Pons (tissue), 1 donor: Measurements from ENCODE around the gene CASP9.
"Not testable (repeated sequence)": the region's sequence is repeated elsewhere in the genome, so short reads cannot be mapped to it uniquely, and the experiment has no call there.

Experiments
- DNase-seq: peaks from one replicate; pipeline ENCODE4 v3.0.0-alpha.2; 2016; ENCODE audit warnings: low spot score

Gene CASP9

GRCh38 chr1:15525050-15526020, 1.3 kb upstream of the CASP9 start:
- DNase-seq, result peak; percentile 66

GRCh38 chr1:15524283-15525049, 451 bp upstream of the CASP9 start:
- DNase-seq, result peak; percentile 99

- peak; percentile 72 for DNase-seq
Measured at GRCh38 chr1:15523104-15524020, 653 bp downstream of the CASP9 start.

GRCh38 chr1:15522551-15522950, 1.5 kb downstream of the CASP9 start:
- DNase-seq, result no peak

GRCh38 chr1:15521206-15521906, 2.7 kb downstream of the CASP9 start:
- DNase-seq, result not testable (repeated sequence)

- no peak for DNase-seq
Measured at GRCh38 chr1:15519625-15520024, 4.4 kb downstream of the CASP9 start.

GRCh38 chr1:15515022-15515663, 8.9 kb downstream of the CASP9 start:
- DNase-seq, result no peak

- not testable (repeated sequence) for DNase-seq
Measured at GRCh38 chr1:15514557-15514956, 9.5 kb downstream of the CASP9 start.

- no peak for DNase-seq
Measured at GRCh38 chr1:15513919-15514318, 10.1 kb downstream of the CASP9 start.

GRCh38 chr1:15513192-15513591, 10.8 kb downstream of the CASP9 start:
- DNase-seq, result peak; percentile 40

- DNase-seq, result no peak
Measured at GRCh38 chr1:15510611-15511405, 13.2 kb downstream of the CASP9 start.

GRCh38 chr1:15509586-15509985, 14.4 kb downstream of the CASP9 start:
- DNase-seq, result no peak

- DNase-seq, result no peak
Measured at GRCh38 chr1:15508700-15509487, 15.1 kb downstream of the CASP9 start.

GRCh38 chr1:15507278-15507677, 16.7 kb downstream of the CASP9 start:
- no peak for DNase-seq

- no peak for DNase-seq
Measured at GRCh38 chr1:15506831-15507230, 17.2 kb downstream of the CASP9 start.

GRCh38 chr1:15504436-15504835, 19.6 kb downstream of the CASP9 start:
- no peak for DNase-seq

GRCh38 chr1:15501208-15502032, 22.6 kb downstream of the CASP9 start:
- DNase-seq, result peak; percentile 30
